Body of pancreas (tissue), 4 donors: ENCODE results near the gene IGSF9. TPM values are rescaled to one million over a fixed set of nuclear protein-coding genes. Genes with fewer than 3 reads are reported as not detected.

Source experiments
- ATAC-seq: fragments of 150-250 bp; one replicate; pipeline ENCODE4 v1.9.1; 2016
- DNase-seq, 4 donors: peaks; one replicate each; pipeline ENCODE4 v3.0.0-alpha.2; 2019
- H3K27ac ChIP-seq, 4 donors: fragments of 200-600 bp; sonication (generic); 1 replicate in 3 of 4; 2 replicates in 1 of 4; pipeline versions ENCODE4 v1.5.1 to v1.6.1; 2016 to 2019; ENCODE audit warnings: mild to moderate bottlenecking in 1 of 4, mixed read lengths in 1 of 4, moderate library complexity in 1 of 4
- H3K27me3 ChIP-seq, 2 donors: fragments of 200-600 bp; sonication (generic); one replicate each; pipeline ENCODE4 v1.6.0; 2016; ENCODE audit warnings: mild to moderate bottlenecking in 1 of 2
- H3K36me3 ChIP-seq, 2 donors: fragments of 200-600 bp; sonication (generic); replicated peaks in 1 of 2; 2 replicates each; pipeline ENCODE4 v1.5.1; 2016; ENCODE audit warnings: low read depth in 2 of 2; ENCODE audit not compliant: insufficient read depth in 1 of 2
- H3K4me1 ChIP-seq: fragments of 200-600 bp; sonication (generic); one replicate; pipeline ENCODE4 v1.6.0; 2016
- H3K4me3 ChIP-seq, 2 donors: fragments of 200-600 bp; sonication (generic); 1 replicate in 1 of 2; 2 replicates in 1 of 2; pipeline ENCODE4 v1.5.1; 2016 to 2019
- H3K9me3 ChIP-seq, 3 donors: fragments of 200-600 bp; sonication (generic); 1 replicate in 2 of 3; 2 replicates in 1 of 3; pipeline ENCODE4 v1.5.1; 2016
- POLR2A ChIP-seq, 3 donors: fragments of 450-650 bp; IDR thresholded peaks; one replicate each; pipeline ENCODE4 v1.6.1; 2016; ENCODE audit warnings: antibody characterized with exemption in 3 of 3, mild to moderate bottlenecking in 2 of 3
- WGBS, 2 donors: methylation state at CpG; one replicate each; pipeline ENCODE4 v1.1.5; 2017; 5-methylcytosine and 5-hydroxymethylcytosine counted together
- intact Hi-C: fragments of 100-400 bp; cut with DNase I; formaldehyde crosslinking; loops from one replicate; pipeline ENCODE4 v1.15.1; 2023
- total RNA-seq, 2 donors: library from RNA; depleted of rRNA; stranded (reverse); fragments of >200 nt; gene quantifications; one replicate each; pipeline ENCODE4 v1.1.0, GENCODE V29; 2016
- TF ChIP-seq, protein P1 (sequence below), 7 experiments: fragments of 450-650 bp in 4 of 7; fragments of 200-600 bp in 3 of 7; sonication (generic) in 3 of 7; IDR thresholded peaks; one replicate each; pipeline ENCODE4 v1.5.1; 2016 to 2019; ENCODE audit warnings: antibody characterized with exemption in 7 of 7

Gene IGSF9, protein sequence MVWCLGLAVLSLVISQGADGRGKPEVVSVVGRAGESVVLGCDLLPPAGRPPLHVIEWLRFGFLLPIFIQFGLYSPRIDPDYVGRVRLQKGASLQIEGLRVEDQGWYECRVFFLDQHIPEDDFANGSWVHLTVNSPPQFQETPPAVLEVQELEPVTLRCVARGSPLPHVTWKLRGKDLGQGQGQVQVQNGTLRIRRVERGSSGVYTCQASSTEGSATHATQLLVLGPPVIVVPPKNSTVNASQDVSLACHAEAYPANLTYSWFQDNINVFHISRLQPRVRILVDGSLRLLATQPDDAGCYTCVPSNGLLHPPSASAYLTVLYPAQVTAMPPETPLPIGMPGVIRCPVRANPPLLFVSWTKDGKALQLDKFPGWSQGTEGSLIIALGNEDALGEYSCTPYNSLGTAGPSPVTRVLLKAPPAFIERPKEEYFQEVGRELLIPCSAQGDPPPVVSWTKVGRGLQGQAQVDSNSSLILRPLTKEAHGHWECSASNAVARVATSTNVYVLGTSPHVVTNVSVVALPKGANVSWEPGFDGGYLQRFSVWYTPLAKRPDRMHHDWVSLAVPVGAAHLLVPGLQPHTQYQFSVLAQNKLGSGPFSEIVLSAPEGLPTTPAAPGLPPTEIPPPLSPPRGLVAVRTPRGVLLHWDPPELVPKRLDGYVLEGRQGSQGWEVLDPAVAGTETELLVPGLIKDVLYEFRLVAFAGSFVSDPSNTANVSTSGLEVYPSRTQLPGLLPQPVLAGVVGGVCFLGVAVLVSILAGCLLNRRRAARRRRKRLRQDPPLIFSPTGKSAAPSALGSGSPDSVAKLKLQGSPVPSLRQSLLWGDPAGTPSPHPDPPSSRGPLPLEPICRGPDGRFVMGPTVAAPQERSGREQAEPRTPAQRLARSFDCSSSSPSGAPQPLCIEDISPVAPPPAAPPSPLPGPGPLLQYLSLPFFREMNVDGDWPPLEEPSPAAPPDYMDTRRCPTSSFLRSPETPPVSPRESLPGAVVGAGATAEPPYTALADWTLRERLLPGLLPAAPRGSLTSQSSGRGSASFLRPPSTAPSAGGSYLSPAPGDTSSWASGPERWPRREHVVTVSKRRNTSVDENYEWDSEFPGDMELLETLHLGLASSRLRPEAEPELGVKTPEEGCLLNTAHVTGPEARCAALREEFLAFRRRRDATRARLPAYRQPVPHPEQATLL
- total RNA-seq = 1 to 10 TPM; 2.3 to 4.9 TPM

DNA sequence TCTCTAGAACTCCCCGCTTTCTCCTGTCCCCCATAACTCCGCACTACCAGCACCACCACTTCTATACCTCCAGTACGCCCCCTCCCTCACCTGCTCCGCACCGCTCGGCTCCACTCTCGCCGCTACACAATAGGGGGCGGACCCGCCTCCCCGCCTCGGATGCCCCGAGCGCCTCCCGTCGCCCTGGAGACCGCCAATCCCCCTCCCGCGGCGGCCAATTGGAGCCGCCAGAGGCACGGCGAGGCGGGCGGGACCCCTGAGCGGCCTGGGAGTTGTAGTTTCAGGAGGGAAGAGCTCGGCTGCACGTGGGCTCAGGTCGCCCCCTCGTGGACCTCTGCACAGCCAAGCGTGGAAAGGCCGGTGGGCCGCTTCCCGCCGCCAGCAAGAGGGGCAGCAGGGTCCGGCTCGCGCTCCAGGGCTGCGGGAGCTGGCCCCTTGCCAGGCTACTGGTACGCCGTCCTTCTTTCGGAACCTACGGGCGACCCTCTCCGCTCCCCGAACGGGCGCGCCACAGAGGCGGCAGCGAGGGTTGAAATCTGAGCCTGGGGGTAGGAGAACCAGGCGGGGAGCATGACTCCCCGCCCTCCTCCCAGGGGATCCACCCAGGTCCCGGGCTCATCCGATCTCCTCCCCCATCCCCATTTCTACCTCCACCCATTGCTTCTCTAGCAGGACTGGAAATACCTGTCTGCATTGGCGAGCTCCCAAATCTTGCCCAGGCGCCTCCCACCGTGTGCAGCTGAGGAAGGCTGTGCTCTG is at the start of gene IGSF9:
IGSF9 (minus strand) TSS at position 131 of the 759 bp plus-strand sequence. CDS start 2,159 bp downstream, outside the sequence.
- Histone ChIP-seq H3K27me3 (no peaks in the 10 kb centered on the region), H3K4me3 (peak within 1 kb of the TSS in 1 of 2 donors; percentile 18), H3K9me3 (no peaks in the 10 kb centered on the region), H3K36me3 (no peaks in the 10 kb centered on the region), H3K27ac (peak within 1 kb of the TSS; percentile 50 to 80 (median 62)), H3K4me1 (peaks cover 26% of the 10 kb centered on the region)
- ATAC-seq = peak; percentile 92
- WGBS, 2 donors = 1 to 6% methylated on average over 20 to 57 of the region's 58 CpGs
- TF ChIP-seq POLR2A (IDR thresholded peaks at IDR 0.05) = no peak
- TF ChIP-seq, protein P1, sequence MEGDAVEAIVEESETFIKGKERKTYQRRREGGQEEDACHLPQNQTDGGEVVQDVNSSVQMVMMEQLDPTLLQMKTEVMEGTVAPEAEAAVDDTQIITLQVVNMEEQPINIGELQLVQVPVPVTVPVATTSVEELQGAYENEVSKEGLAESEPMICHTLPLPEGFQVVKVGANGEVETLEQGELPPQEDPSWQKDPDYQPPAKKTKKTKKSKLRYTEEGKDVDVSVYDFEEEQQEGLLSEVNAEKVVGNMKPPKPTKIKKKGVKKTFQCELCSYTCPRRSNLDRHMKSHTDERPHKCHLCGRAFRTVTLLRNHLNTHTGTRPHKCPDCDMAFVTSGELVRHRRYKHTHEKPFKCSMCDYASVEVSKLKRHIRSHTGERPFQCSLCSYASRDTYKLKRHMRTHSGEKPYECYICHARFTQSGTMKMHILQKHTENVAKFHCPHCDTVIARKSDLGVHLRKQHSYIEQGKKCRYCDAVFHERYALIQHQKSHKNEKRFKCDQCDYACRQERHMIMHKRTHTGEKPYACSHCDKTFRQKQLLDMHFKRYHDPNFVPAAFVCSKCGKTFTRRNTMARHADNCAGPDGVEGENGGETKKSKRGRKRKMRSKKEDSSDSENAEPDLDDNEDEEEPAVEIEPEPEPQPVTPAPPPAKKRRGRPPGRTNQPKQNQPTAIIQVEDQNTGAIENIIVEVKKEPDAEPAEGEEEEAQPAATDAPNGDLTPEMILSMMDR (IDR thresholded peaks at IDR 0.05) = peak; percentile 14 to 61 (median 46)
- intact Hi-C loops = no loop called here
- peak; percentile 91 to 95 (median 94) for DNase-seq

DNA sequence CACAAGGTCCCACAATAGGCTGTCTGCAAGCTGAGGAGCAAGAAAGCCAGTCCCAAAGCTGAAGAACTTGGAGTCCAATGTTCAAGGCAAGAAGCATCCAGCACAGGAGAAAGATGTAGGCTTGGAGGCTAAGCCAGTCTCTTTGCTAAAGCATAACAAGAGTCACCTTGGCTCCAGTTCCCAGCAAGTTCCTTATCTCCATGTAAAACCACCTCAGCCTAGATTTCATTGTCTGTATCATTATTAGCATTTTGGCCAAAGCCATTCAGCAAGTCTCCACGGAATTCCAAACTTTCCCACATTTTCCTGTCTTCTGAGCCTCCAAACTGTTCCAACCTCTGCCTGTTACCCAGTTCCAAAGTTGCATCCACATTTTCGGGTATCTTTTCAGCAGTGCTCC is 49.5 kb upstream of the IGSF9 start:
- WGBS, 2 donors = 72 to 76% methylated on average over 2 of the region's 2 CpGs
- ATAC-seq = no peak
- Histone ChIP-seq H3K27me3 (no peaks in the 10 kb centered on the region), H3K27ac (no peak overlapping the region), H3K4me1 (no peaks in the 10 kb centered on the region), H3K9me3 (no peaks in the 10 kb centered on the region), H3K36me3 (no peaks in the 10 kb centered on the region), H3K4me3 (no peak overlapping the region)
- DNase-seq = no peak
- intact Hi-C loops = no loop called here
- TF ChIP-seq, protein P1 (IDR thresholded peaks at IDR 0.05) = no peak
- no peak for TF ChIP-seq POLR2A (IDR thresholded peaks at IDR 0.05)

DNA sequence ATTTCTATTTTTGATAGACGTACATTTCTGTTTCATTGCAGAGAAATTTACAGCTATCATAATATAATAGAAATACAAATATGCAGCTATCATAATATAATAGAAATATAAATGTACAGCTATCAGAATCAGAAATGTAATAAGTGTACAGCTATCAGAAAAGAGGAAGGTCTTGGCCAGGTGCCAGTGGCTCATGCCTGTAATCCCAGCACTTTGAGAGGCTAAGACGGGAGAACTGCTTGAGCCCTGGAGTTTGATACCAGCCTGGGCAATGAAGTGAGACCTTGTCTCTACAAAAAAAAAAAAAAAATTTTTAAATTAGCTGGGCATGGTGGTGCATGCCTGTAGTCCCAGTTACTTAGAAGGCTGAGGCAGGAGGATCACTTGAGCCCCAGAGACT is 48.5 kb upstream of the IGSF9 start:
- Histone ChIP-seq H3K9me3 (no peaks in the 10 kb centered on the region), H3K27ac (no peak overlapping the region), H3K27me3 (no peaks in the 10 kb centered on the region), H3K4me1 (no peaks in the 10 kb centered on the region), H3K36me3 (no peaks in the 10 kb centered on the region), H3K4me3 (no peak overlapping the region)
- TF ChIP-seq, protein P1 (IDR thresholded peaks at IDR 0.05) = no peak
- TF ChIP-seq POLR2A (IDR thresholded peaks at IDR 0.05) = no peak
- ATAC-seq (no peak), DNase-seq (peak in 1 of 4 donors; percentile 27)
- intact Hi-C loops = no loop called here
- 47 to 72% methylated on average over 2 of the region's 2 CpGs for WGBS, 2 donors

DNA sequence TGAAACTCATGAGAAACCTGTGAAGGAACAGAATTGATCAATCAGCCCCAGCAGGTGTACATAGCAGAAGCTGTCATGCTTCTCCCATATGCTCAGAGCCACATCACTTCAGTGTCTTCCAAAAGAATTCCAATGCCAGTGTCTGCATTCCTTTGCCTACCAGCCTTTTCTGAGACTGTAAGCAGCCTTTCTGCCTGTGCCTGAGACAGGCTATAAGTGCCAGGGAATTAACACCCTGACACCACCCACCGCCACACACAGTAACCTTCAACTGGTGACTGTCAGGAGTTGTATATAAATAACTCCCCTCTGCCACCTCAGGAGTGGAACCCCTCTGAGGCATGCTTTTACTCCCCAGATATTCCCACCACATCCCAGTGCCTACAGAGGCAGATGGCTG is 46.7 kb upstream of the IGSF9 start:
- ATAC-seq = no peak
- intact Hi-C loops = no loop called here

More for the DNA sequence above, 46.7 kb upstream of the IGSF9 start:
- no peaks in the 10 kb centered on the region for H3K4me1 ChIP-seq
- WGBS, 2 donors = 83 to 89% methylated on average over 1 of the region's 1 CpG
- no peak overlapping the region for H3K27ac ChIP-seq
- no peak for DNase-seq
- H3K4me3 ChIP-seq = no peak overlapping the region
- TF ChIP-seq, protein P1 (IDR thresholded peaks at IDR 0.05) = no peak
- no peak for TF ChIP-seq POLR2A (IDR thresholded peaks at IDR 0.05)
- H3K36me3 ChIP-seq = no peaks in the 10 kb centered on the region
- no peaks in the 10 kb centered on the region for H3K27me3 ChIP-seq
- no peaks in the 10 kb centered on the region for H3K9me3 ChIP-seq
